Astrocyte of the spinal cord (primary cell): Measurements from ENCODE around the gene PLD1.

ENCODE experiments used
- DNase-seq: peaks from one replicate; pipeline ENCODE4 v3.0.0; 2011; ENCODE audit warnings: low read depth, low spot score
- H3K4me3 ChIP-seq: 2 replicates; pipeline ENCODE4 v1.5.1; 2011; ENCODE audit warnings: low read depth, mild to moderate bottlenecking, low read length, moderate library complexity
- CTCF ChIP-seq: IDR thresholded peaks from 2 replicates; pipeline ENCODE4 v1.5.1; 2012; ENCODE audit warnings: low read depth, mild to moderate bottlenecking, low read length, inconsistent platforms
- in situ Hi-C: cut with HindIII; loops from 2 replicates; pipeline ENCODE4 v1.10.0; 2017; ENCODE audit warnings: low sequenced_read_pairs

The PLD1 gene

GRCh38 chr3:171556148-171556547 lies 254.1 kb downstream of the PLD1 start:
- H3K4me3 ChIP-seq = no peak overlapping the region
- no peak for DNase-seq
- no peak for TF ChIP-seq CTCF
- in situ Hi-C loops = no loop called here

- DNase-seq = no peak
- H3K4me3 ChIP-seq = no peak overlapping the region
- TF ChIP-seq CTCF = no peak
- in situ Hi-C loops = no loop called here
Measured at GRCh38 chr3:171553086-171553485, 257.2 kb downstream of the PLD1 start.

- TF ChIP-seq CTCF = no peak
- in situ Hi-C loops = no loop called here
- no peak overlapping the region for H3K4me3 ChIP-seq
- no peak for DNase-seq
Measured at GRCh38 chr3:171552531-171552930, 257.8 kb downstream of the PLD1 start.

GRCh38 chr3:171551296-171551695 lies 259.0 kb downstream of the PLD1 start:
- H3K4me3 ChIP-seq = no peak overlapping the region
- in situ Hi-C loops = no loop called here
- no peak for DNase-seq
- TF ChIP-seq CTCF = no peak
